Duodenal mucosa (tissue), 2 donors: Measurements from ENCODE around the gene NUDT4.
"Not testable (repeated sequence)": the region's sequence is repeated elsewhere in the genome, so short reads cannot be mapped to it uniquely, and the experiment has no call there.

Source experiments
- H3K27ac ChIP-seq: one replicate; pipeline ENCODE4 v1.7.0; 2013; ENCODE audit warnings: low read depth, low read length
- H3K27me3 ChIP-seq, 2 donors: one replicate each; pipeline ENCODE4 v1.7.0; 2013; ENCODE audit warnings: low read length in 2 of 2, control low read depth in 1 of 2; ENCODE audit not compliant: insufficient read depth in 2 of 2, control insufficient read depth in 1 of 2
- H3K36me3 ChIP-seq, 2 donors: one replicate each; pipeline ENCODE4 v1.7.0; 2013; ENCODE audit warnings: low read length in 2 of 2, control low read depth in 1 of 2; ENCODE audit not compliant: insufficient read depth in 2 of 2, control insufficient read depth in 1 of 2
- H3K4me1 ChIP-seq, 2 donors: one replicate each; pipeline ENCODE4 v1.7.0; 2013; ENCODE audit warnings: low read length in 2 of 2, control low read depth in 1 of 2; ENCODE audit not compliant: insufficient read depth in 2 of 2, control insufficient read depth in 1 of 2
- H3K4me3 ChIP-seq, 2 donors: one replicate each; pipeline ENCODE4 v1.7.0; 2013; ENCODE audit warnings: low read length in 2 of 2, low read depth in 1 of 2
- H3K9ac ChIP-seq, 2 donors: one replicate each; pipeline ENCODE4 v1.7.0; 2013; ENCODE audit warnings: low read length in 2 of 2, low read depth in 1 of 2
- H3K9me3 ChIP-seq, 2 donors: one replicate each; pipeline ENCODE4 v1.7.0; 2013; ENCODE audit warnings: low read length in 2 of 2, control low read depth in 1 of 2; ENCODE audit not compliant: control insufficient read depth in 1 of 2

Gene NUDT4

GRCh38 chr12:93366422-93366821 lies 11.3 kb upstream of the NUDT4 start:
- Histone ChIP-seq H3K4me1 (no peaks in the 10 kb centered on the region), H3K27ac (no peak overlapping the region), H3K27me3 (no peaks in the 10 kb centered on the region), H3K9me3 (no peaks in the 10 kb centered on the region), H3K36me3 (no peaks in the 10 kb centered on the region), H3K9ac (no peak overlapping the region), H3K4me3 (no peak overlapping the region)

DNA sequence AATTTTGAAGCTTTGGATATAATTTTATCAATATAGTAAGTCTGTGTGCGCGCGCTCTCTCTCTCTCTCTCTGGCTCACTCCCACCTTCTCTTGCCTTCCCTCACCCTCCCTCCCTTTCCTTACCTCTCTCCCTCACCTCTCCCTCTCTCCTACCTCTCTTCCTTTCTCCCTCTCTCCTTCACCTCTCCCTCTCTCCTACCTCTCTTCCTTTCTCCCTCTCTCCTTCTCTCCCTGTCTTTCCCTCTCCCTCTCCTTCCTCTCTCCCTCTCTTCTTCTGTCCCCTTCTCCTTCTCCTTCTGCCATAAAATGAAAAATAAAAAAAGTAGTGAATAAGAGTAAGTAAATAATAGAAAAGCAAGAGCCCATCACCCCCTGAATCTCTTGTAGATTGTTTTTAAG lies 9.0 kb upstream of the NUDT4 start:
- Histone ChIP-seq H3K9ac (no peak overlapping the region), H3K27ac (no peak overlapping the region), H3K4me3 (no peak overlapping the region), H3K4me1 (peaks cover 2 to 5% of the 10 kb centered on the region in 2 donors), H3K9me3 (no peaks in the 10 kb centered on the region), H3K27me3 (no peaks in the 10 kb centered on the region), H3K36me3 (no peaks in the 10 kb centered on the region)

DNA sequence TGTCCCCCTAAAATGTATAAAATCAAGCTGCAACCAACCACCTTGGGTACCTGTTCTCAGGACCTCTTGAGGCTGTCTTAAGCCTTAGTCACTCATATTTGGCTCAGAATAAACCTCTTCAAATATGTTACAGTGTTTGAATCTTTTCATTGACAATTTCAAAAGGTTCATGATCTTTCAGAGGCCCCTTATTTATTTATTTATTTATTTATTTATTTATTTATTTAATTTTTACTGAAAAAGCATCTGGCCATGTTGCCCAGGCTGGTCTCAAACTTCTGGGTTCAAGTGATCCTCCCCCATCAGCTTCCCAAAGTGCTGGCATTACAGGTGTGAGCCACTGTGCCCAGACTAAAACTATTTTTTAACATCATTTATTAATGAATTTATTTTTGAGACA lies 8.2 kb upstream of the NUDT4 start:
- peaks cover 9 to 13% of the 10 kb centered on the region in 2 donors for H3K4me1 ChIP-seq
- H3K27me3 ChIP-seq: no peaks in the 10 kb centered on the region
- H3K9me3 ChIP-seq: no peaks in the 10 kb centered on the region
- H3K27ac ChIP-seq: no peak overlapping the region
- no peaks in the 10 kb centered on the region for H3K36me3 ChIP-seq
- H3K4me3 ChIP-seq: no peak overlapping the region
- no peak overlapping the region for H3K9ac ChIP-seq

DNA sequence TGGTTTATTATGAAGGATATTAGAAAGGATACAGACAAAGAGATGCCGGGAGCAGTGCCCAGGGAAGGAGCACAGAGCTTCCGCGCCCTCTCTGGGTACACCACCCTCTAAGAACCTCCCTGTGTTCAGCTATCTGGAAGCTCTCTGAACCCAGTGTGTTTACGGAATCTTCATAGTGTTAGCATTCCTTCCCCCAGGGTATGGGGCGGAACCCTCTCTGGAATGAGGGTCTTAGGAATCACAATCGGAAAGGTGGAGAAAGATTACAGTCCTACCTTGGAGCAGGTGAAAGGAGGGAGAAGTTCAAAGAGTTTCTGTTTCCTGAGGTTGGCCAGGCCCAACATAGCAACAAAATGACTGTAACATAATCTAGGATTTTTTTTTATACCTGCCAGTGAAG lies 6.8 kb upstream of the NUDT4 start:
- H3K27ac ChIP-seq: no peak overlapping the region
- no peaks in the 10 kb centered on the region for H3K36me3 ChIP-seq
- H3K4me3 ChIP-seq: no peak overlapping the region
- no peaks in the 10 kb centered on the region for H3K9me3 ChIP-seq
- no peaks in the 10 kb centered on the region for H3K27me3 ChIP-seq
- H3K9ac ChIP-seq: no peak overlapping the region
- H3K4me1 ChIP-seq: peaks cover 11 to 18% of the 10 kb centered on the region in 2 donors

- Histone ChIP-seq H3K27ac (no peak overlapping the region), H3K27me3 (no peaks in the 10 kb centered on the region), H3K4me1 (peaks cover 25 to 34% of the 10 kb centered on the region in 2 donors), H3K9me3 (no peaks in the 10 kb centered on the region), H3K4me3 (no peak overlapping the region), H3K9ac (no peak overlapping the region), H3K36me3 (no peaks in the 10 kb centered on the region)
Observed at GRCh38 chr12:93373961-93374656, 3.6 kb upstream of the NUDT4 start.

- Histone ChIP-seq H3K27ac (no peak overlapping the region), H3K9me3 (no peaks in the 10 kb centered on the region), H3K4me3 (peak overlapping the region; percentile 93 to 94), H3K4me1 (peaks cover 30 to 36% of the 10 kb centered on the region in 2 donors), H3K9ac (peak overlapping the region in 1 of 2 donors; percentile 94), H3K27me3 (no peaks in the 10 kb centered on the region), H3K36me3 (no peaks in the 10 kb centered on the region)
Observed at GRCh38 chr12:93375906-93376305, 1.8 kb upstream of the NUDT4 start.

DNA sequence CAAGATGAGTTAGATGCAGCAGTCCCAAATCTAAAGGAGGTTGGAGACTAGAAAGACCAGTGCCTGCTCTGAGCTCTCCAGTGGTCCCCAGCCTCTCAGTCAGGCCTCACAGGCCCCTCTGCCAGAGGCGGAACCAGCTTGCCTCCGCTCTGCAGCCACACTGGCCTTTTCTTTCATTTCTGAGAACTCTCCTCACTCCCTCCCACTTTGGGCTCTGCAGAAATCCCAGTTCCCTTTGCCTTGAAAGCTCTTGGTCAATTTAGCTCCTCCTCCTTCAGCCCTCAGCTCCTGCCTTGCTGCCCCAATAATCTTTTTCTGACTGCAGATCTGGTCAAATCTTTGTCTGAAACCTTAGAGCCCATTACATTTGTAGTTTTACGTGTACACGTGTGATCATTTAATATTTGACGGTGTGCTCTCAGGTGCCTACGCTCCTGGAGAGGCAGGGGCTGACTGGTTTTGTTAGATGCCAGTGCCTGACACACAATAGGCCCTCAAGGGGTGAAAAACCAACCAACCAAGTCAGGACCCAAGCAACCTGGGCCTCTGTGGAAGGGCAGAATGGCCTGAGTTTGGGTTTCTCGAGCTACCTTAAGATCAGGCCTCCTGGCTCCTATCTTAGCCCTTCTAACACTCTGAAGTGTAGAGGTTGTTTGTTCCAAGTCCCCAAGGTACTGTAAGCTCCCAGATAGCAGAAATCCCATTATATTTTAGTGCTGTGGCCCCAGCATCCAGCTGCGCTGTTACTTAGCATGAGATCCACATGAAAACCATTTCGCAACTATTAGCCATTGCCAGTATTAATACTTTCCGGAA lies 1.1 kb upstream of the NUDT4 start:
- Histone ChIP-seq H3K4me1 (peaks cover 37 to 43% of the 10 kb centered on the region in 2 donors), H3K36me3 (no peaks in the 10 kb centered on the region), H3K27ac (peak overlapping the region; percentile 60), H3K9me3 (no peaks in the 10 kb centered on the region), H3K9ac (peak overlapping the region; percentile 76 to 94), H3K27me3 (no peaks in the 10 kb centered on the region), H3K4me3 (peak overlapping the region; percentile 93 to 94)

GRCh38 chr12:93378196-93378997 lies 672 bp downstream of the NUDT4 start:
- H3K9ac ChIP-seq: peak overlapping the region; percentile 91 to 93
- peak overlapping the region; percentile 89 for H3K27ac ChIP-seq
- not testable (repeated sequence) for H3K9me3 ChIP-seq, H3K36me3 ChIP-seq, H3K27me3 ChIP-seq
- H3K4me3 ChIP-seq: peak overlapping the region; percentile 96 to 99
- peaks cover 38 to 40% of the 10 kb centered on the region in 2 donors for H3K4me1 ChIP-seq

DNA sequence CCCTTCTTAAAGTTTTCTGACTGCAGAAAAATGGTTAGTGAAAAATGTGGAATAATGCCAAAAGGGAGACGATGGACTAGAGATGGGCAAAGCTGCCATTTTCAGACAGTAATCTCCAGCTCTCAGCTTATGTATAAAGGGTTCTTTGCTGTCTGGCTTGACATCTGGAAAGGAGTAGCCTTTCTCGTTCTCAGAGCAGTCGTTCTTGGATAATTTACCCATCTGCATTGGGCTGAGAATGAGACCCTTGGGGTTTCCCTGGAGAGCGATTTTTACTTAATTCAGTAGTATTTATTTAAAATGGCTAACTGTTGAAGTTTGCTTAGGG lies 1.2 kb downstream of the NUDT4 start:
- Histone ChIP-seq H3K4me1 (peaks cover 34 to 36% of the 10 kb centered on the region in 2 donors), H3K4me3 (peak overlapping the region; percentile 96 to 99)

More for the DNA sequence above, 1.2 kb downstream of the NUDT4 start:
- peak overlapping the region; percentile 91 to 93 for H3K9ac ChIP-seq
- H3K9me3 ChIP-seq: no peaks in the 10 kb centered on the region
- no peaks in the 10 kb centered on the region for H3K27me3 ChIP-seq
- H3K36me3 ChIP-seq: no peaks in the 10 kb centered on the region
- peak overlapping the region; percentile 89 for H3K27ac ChIP-seq
